Neuronal stem cell (in vitro differentiated cells): ENCODE measurements around the gene CYRIA.

Experiments used
- DNase-seq: peaks from one replicate; pipeline ENCODE4 v3.0.0-alpha.2; 2013; ENCODE audit warnings: low spot score
- H2AFZ ChIP-seq: one replicate; pipeline ENCODE4 v1.6.1; 2013; ENCODE audit warnings: mild to moderate bottlenecking, low read length, inconsistent platforms
- H2AK5ac ChIP-seq: 2 replicates; pipeline ENCODE4 v1.6.1; 2013; ENCODE audit warnings: low read depth, mild to moderate bottlenecking, inconsistent platforms, low read length, moderate library complexity, mixed read lengths
- H2BK120ac ChIP-seq: 2 replicates; pipeline ENCODE4 v1.6.1; 2013; ENCODE audit warnings: low read depth, mild to moderate bottlenecking, inconsistent platforms, low read length, moderate library complexity, mixed read lengths
- H2BK12ac ChIP-seq: one replicate; pipeline ENCODE4 v1.6.1; 2013; ENCODE audit warnings: low read length, inconsistent platforms
- H2BK15ac ChIP-seq: 2 replicates; pipeline ENCODE4 v1.6.1; 2013; ENCODE audit warnings: mild to moderate bottlenecking, low read length, inconsistent platforms, mixed read lengths
- H2BK5ac ChIP-seq: one replicate; pipeline ENCODE4 v1.6.1; 2013; ENCODE audit warnings: inconsistent platforms, mild to moderate bottlenecking, low read length, moderate library complexity
- H3K14ac ChIP-seq: one replicate; pipeline ENCODE4 v1.6.1; 2013; ENCODE audit warnings: low read length, inconsistent platforms
- H3K18ac ChIP-seq: 2 replicates; pipeline ENCODE4 v1.6.1; 2013; ENCODE audit warnings: low read length, inconsistent platforms
- H3K23ac ChIP-seq: 2 replicates; pipeline ENCODE4 v1.6.1; 2013; ENCODE audit warnings: low read depth, mild to moderate bottlenecking, mixed read lengths, low read length, inconsistent platforms; ENCODE audit not compliant: poor library complexity
- H3K27ac ChIP-seq: replicated peaks from 3 replicates; pipeline ENCODE4 v1.5.1; 2013; ENCODE audit warnings: low read length, inconsistent platforms
- H3K27me3 ChIP-seq, 3 experiments: 2 replicates each; pipeline ENCODE4 v1.6.1; 2013; ENCODE audit warnings: low read length in 3 of 3, mild to moderate bottlenecking in 2 of 3, inconsistent platforms in 1 of 3, low read depth in 1 of 3, mixed read lengths in 1 of 3, moderate library complexity in 1 of 3; ENCODE audit not compliant: control insufficient read depth in 3 of 3, insufficient read depth in 3 of 3
- H3K36me3 ChIP-seq, 2 donors: replicated peaks in 1 of 2; 2 replicates each; pipeline ENCODE4 v1.6.1; 2013; ENCODE audit warnings: low read length in 2 of 2; ENCODE audit not compliant: control insufficient read depth in 2 of 2, insufficient read depth in 2 of 2
- H3K4ac ChIP-seq: 2 replicates; pipeline ENCODE4 v1.6.1; 2013; ENCODE audit warnings: inconsistent platforms, mild to moderate bottlenecking, low read length, moderate library complexity
- H3K4me1 ChIP-seq, 2 donors: 1 replicate in 1 of 2; 2 replicates in 1 of 2; pipeline ENCODE4 v1.6.1; 2013; ENCODE audit warnings: low read length in 2 of 2, low read depth in 1 of 2; ENCODE audit not compliant: control insufficient read depth in 2 of 2, insufficient read depth in 1 of 2
- H3K4me2 ChIP-seq: one replicate; pipeline ENCODE4 v1.6.1; 2013; ENCODE audit warnings: mild to moderate bottlenecking, low read length, inconsistent platforms; ENCODE audit not compliant: insufficient read depth, poor library complexity, severe bottlenecking
- H3K4me3 ChIP-seq, 2 donors: 2 replicates each; pipeline ENCODE4 v1.5.1; 2013; ENCODE audit warnings: low read length in 2 of 2, mild to moderate bottlenecking in 2 of 2, inconsistent platforms in 1 of 2, moderate library complexity in 1 of 2
- H3K79me1 ChIP-seq: one replicate; pipeline ENCODE4 v1.6.1; 2013; ENCODE audit warnings: low read depth, mild to moderate bottlenecking, inconsistent platforms, low read length, moderate library complexity
- H3K9ac ChIP-seq: one replicate; pipeline ENCODE4 v1.6.1; 2013; ENCODE audit warnings: mild to moderate bottlenecking, low read depth, low read length, inconsistent platforms; ENCODE audit not compliant: poor library complexity
- H3K9me3 ChIP-seq, 2 donors: replicated peaks in 1 of 2; 2 replicates each; pipeline versions ENCODE3 to v1.6.1; 2013; ENCODE audit warnings: low read length in 2 of 2, mild to moderate bottlenecking in 2 of 2, inconsistent platforms in 1 of 2, low read depth in 1 of 2, mixed read lengths in 1 of 2, moderate library complexity in 1 of 2; ENCODE audit not compliant: control insufficient read depth in 2 of 2, insufficient read depth in 1 of 2
- H4K8ac ChIP-seq: one replicate; pipeline ENCODE4 v1.6.1; 2013; ENCODE audit warnings: low read depth, mild to moderate bottlenecking, inconsistent platforms, low read length, moderate library complexity
- H4K91ac ChIP-seq: one replicate; pipeline ENCODE4 v1.6.1; 2013; ENCODE audit warnings: low read length, low read depth, mild to moderate bottlenecking, inconsistent platforms; ENCODE audit not compliant: poor library complexity
- WGBS, 2 donors: extraction: QIAGEN DNeasy Blood & Tissue Kit; methylation state at CpG; one replicate each; pipeline ENCODE4 v1.1.7; 2013; ENCODE audit warnings: missing lambda C conversion rate in 2 of 2, mixed read lengths in 1 of 2; ENCODE audit not compliant: insufficient read length in 2 of 2, insufficient replicate concordance in 1 of 2; ENCODE audit errors: extremely low coverage in 2 of 2; 5-methylcytosine and 5-hydroxymethylcytosine counted together

CYRIA gene

DNA sequence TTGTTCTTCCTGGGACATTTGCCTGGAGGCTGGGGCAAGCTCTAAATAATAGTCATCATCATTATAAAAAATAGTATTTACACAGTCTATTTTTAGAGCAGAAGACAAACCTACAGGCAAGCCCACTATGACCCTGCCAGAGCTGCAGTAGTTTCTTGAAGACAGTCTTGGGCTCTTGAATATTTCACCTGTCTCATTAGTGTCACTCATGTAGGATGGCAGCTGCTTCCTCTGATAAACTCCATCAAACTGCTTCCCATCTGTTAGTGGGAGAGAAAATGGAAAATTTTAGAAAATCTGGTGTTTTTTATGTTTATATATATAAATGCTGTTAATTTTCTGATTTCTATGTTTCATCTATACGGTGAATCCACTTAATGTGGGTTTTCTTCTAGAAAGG is 8.5 kb upstream of the CYRIA start:
- no peak overlapping the region for H3K14ac ChIP-seq
- H2BK5ac ChIP-seq: no peak overlapping the region
- H3K27ac ChIP-seq: no peak overlapping the region
- no peak overlapping the region for H3K4me2 ChIP-seq
- no peaks in the 10 kb centered on the region for H3K79me1 ChIP-seq
- H3K27me3 ChIP-seq: no peaks in the 10 kb centered on the region
- H2BK12ac ChIP-seq: no peak overlapping the region
- no peak overlapping the region for H3K18ac ChIP-seq
- no peak overlapping the region for H3K9ac ChIP-seq
- no peak overlapping the region for H4K8ac ChIP-seq
- no CpG with 5 or more reads among the region's 1 CpG for WGBS, 2 donors
- no peak overlapping the region for H3K23ac ChIP-seq
- H3K4ac ChIP-seq: no peak overlapping the region
- DNase-seq: no peak
- H3K4me1 ChIP-seq: peaks cover 1 to 7% of the 10 kb centered on the region in 2 donors
- H3K4me3 ChIP-seq: no peak overlapping the region
- H2BK15ac ChIP-seq: no peak overlapping the region
- peaks cover 0 to 7% of the 10 kb centered on the region in 2 donors for H3K9me3 ChIP-seq
- no peaks in the 10 kb centered on the region for H3K36me3 ChIP-seq
- no peak overlapping the region for H2AK5ac ChIP-seq
- no peak overlapping the region for H2AFZ ChIP-seq
- no peak overlapping the region for H4K91ac ChIP-seq
- no peak overlapping the region for H2BK120ac ChIP-seq

DNA sequence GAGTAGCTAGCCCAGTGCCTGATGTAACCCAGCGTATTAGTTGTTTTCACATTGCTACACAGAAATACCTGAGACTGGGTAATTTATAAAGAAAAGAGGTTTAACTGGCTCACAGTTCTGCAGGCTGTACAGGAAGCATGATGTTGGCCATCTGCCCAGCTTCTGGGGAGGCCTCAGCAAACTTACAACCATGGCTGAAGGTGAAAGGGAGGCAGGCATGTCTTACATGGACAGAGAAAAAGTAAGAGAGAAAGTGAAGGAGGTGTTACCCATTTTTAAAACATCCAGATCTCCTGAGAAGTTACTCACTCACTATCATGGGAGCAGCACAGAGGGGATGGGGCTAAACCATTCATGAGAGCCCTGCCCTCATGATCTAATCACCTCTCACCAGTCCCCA is 6.1 kb upstream of the CYRIA start:
- H2AK5ac ChIP-seq: no peak overlapping the region
- H3K36me3 ChIP-seq: no peaks in the 10 kb centered on the region
- H2BK120ac ChIP-seq: no peak overlapping the region
- no CpG with 5 or more reads among the region's 1 CpG for WGBS, 2 donors
- H4K91ac ChIP-seq: no peak overlapping the region
- H3K23ac ChIP-seq: no peak overlapping the region
- H3K9ac ChIP-seq: no peak overlapping the region
- no peak overlapping the region for H3K4me2 ChIP-seq
- no peak for DNase-seq
- no peak overlapping the region for H2BK5ac ChIP-seq
- no peaks in the 10 kb centered on the region for H3K79me1 ChIP-seq
- H3K4me1 ChIP-seq: peaks cover 1 to 17% of the 10 kb centered on the region in 2 donors
- H3K14ac ChIP-seq: no peak overlapping the region
- H3K27me3 ChIP-seq: peaks cover 0 to 2% (median under 1%) of the 10 kb centered on the region in 3 experiments
- no peak overlapping the region for H2BK15ac ChIP-seq
- H3K4me3 ChIP-seq: no peak overlapping the region
- H4K8ac ChIP-seq: no peak overlapping the region
- no peak overlapping the region for H3K27ac ChIP-seq
- no peak overlapping the region for H2BK12ac ChIP-seq
- H3K18ac ChIP-seq: no peak overlapping the region
- H3K9me3 ChIP-seq: no peaks in the 10 kb centered on the region
- H3K4ac ChIP-seq: no peak overlapping the region
- no peak overlapping the region for H2AFZ ChIP-seq

DNA sequence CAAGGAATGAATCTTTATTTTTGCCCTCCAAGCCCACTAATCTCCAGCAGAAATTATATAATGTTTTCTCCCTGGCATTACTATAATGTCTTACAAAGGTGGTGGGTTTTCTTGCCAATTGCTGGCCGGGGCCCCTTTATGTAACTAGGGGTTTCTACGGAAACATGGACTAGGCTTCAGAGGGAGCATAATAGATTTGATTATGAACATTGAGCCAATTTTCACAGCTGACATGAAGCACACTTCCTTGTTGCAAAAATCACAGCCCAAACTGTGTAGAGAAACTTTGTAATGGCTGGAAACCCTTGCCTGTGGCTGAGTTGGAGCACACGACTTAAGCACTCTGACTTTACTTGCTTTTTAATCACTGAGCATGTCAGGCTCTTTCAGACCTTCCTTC is 3.8 kb upstream of the CYRIA start:
- no peaks in the 10 kb centered on the region for H3K79me1 ChIP-seq
- H3K14ac ChIP-seq: no peak overlapping the region
- H4K91ac ChIP-seq: no peak overlapping the region
- H3K23ac ChIP-seq: no peak overlapping the region
- H3K4me3 ChIP-seq: no peak overlapping the region
- peaks cover 0 to 19% (median 12%) of the 10 kb centered on the region in 3 experiments for H3K27me3 ChIP-seq
- H4K8ac ChIP-seq: no peak overlapping the region
- DNase-seq: no peak
- no peak overlapping the region for H3K4me2 ChIP-seq
- no peaks in the 10 kb centered on the region for H3K36me3 ChIP-seq
- H3K9me3 ChIP-seq: no peaks in the 10 kb centered on the region
- peaks cover 7 to 25% of the 10 kb centered on the region in 2 donors for H3K4me1 ChIP-seq
- H2BK120ac ChIP-seq: no peak overlapping the region
- no CpG with 5 or more reads among the region's 3 CpGs for WGBS, 2 donors
- no peak overlapping the region for H2AK5ac ChIP-seq
- no peak overlapping the region for H2BK15ac ChIP-seq
- H2BK5ac ChIP-seq: no peak overlapping the region
- peak overlapping the region; percentile 39 for H2AFZ ChIP-seq
- H3K9ac ChIP-seq: no peak overlapping the region
- no peak overlapping the region for H3K4ac ChIP-seq
- H2BK12ac ChIP-seq: no peak overlapping the region
- no peak overlapping the region for H3K27ac ChIP-seq
- no peak overlapping the region for H3K18ac ChIP-seq

DNA sequence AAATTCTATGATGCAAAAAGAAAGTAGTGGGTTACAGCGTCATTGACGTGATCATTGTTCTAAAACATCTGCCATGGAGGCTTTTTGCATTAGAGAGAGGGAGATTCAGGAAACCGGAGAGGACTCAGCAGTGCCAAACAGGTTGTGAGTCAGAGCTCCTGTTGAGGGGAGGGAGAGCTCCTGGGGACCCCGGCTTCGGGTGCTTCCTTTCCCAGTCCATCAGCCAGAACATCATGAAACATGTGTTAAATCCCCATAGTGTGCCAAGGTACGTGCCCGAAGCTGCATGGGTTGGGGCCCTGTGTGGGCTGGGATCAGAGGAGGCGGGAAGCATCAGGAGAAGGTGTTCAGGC is 791 bp upstream of the CYRIA start:
- no peak overlapping the region for H2BK5ac ChIP-seq
- H3K9me3 ChIP-seq: no peaks in the 10 kb centered on the region
- H3K4me3 ChIP-seq: no peak overlapping the region
- H3K4me2 ChIP-seq: peak overlapping the region; percentile 95
- H3K4me1 ChIP-seq: peaks cover 10 to 31% of the 10 kb centered on the region in 2 donors
- no peaks in the 10 kb centered on the region for H3K36me3 ChIP-seq
- DNase-seq: no peak
- no peak overlapping the region for H3K14ac ChIP-seq
- H4K8ac ChIP-seq: no peak overlapping the region
- no peak overlapping the region for H3K18ac ChIP-seq
- H3K79me1 ChIP-seq: peaks cover 2% of the 10 kb centered on the region
- WGBS, 2 donors: no CpG with 5 or more reads among the region's 8 CpGs
- H2BK12ac ChIP-seq: no peak overlapping the region
- no peak overlapping the region for H2BK120ac ChIP-seq
- H3K4ac ChIP-seq: no peak overlapping the region
- peak overlapping the region; percentile 63 for H2AFZ ChIP-seq
- H3K9ac ChIP-seq: no peak overlapping the region
- no peak overlapping the region for H2AK5ac ChIP-seq
- H4K91ac ChIP-seq: no peak overlapping the region
- no peak overlapping the region for H3K27ac ChIP-seq
- H2BK15ac ChIP-seq: no peak overlapping the region
- peaks cover 0 to 20% (median 12%) of the 10 kb centered on the region in 3 experiments for H3K27me3 ChIP-seq
- H3K23ac ChIP-seq: no peak overlapping the region
